ENCODE data around the gene MKS1.
A peak's percentile ranks its signal among the peaks of the same experiment; 100 is the strongest.

Gene MKS1

DNA sequence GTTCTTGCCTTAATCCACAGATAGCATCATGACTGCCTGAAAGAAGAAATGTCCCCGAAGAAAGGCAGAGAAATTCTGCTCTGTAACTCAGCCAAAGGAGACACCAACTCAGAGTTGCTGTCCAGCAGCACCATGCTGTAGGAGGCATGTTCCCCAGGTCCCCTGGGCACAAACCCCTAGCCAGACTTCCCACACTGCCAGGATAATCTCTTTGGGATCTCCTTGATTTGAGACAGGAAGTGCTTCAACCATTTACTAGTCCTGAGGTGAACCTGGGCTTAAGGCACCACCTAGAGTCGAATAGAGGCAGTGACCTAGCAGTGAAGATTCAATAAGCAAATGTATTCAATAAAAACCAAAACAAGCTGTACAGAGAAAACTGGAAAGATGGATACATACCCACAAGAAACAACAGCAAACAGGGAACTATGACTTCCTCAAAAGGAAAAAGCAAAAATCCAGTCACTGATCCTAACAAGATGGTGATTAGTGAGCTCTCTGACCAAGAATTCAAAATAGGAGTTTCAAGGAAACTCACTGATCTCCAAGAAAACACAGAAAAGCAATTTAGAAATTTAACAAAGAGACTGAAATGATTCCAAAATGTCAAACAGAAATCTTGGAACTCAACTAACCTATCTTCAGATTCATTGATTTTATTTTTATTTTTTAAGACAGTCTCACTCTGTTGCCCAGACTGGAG lies 46.5 kb downstream of the MKS1 start:
- H3K27me3 ChIP-seq (ENCODE audit: low read depth, low read length) = peaks cover 33% of the 10 kb centered on the region
- no peaks in the 10 kb centered on the region for H4K20me1 ChIP-seq (ENCODE audit: insufficient read depth, low read length)
- H2AFZ ChIP-seq (ENCODE audit: low read depth, low read length) = peak overlapping the region; percentile 87
- no peak overlapping the region for H3K9ac ChIP-seq (ENCODE audit: low read length)
- TF ChIP-seq EZH2phosphoT487 (IDR thresholded peaks at IDR 0.05; ENCODE audit: low read depth) = no peak
- TF ChIP-seq, protein P1, sequence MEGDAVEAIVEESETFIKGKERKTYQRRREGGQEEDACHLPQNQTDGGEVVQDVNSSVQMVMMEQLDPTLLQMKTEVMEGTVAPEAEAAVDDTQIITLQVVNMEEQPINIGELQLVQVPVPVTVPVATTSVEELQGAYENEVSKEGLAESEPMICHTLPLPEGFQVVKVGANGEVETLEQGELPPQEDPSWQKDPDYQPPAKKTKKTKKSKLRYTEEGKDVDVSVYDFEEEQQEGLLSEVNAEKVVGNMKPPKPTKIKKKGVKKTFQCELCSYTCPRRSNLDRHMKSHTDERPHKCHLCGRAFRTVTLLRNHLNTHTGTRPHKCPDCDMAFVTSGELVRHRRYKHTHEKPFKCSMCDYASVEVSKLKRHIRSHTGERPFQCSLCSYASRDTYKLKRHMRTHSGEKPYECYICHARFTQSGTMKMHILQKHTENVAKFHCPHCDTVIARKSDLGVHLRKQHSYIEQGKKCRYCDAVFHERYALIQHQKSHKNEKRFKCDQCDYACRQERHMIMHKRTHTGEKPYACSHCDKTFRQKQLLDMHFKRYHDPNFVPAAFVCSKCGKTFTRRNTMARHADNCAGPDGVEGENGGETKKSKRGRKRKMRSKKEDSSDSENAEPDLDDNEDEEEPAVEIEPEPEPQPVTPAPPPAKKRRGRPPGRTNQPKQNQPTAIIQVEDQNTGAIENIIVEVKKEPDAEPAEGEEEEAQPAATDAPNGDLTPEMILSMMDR (IDR thresholded peaks at IDR 0.05; ENCODE audit: low read depth, low read length) = peak; percentile 64
- no peaks in the 10 kb centered on the region for H3K79me2 ChIP-seq (ENCODE audit: low read length)
- H3K4me1 ChIP-seq (ENCODE audit: low read length) = no peaks in the 10 kb centered on the region
- no peaks in the 10 kb centered on the region for H3K36me3 ChIP-seq (replicated peaks; ENCODE audit: low read depth, low read length)
- no peak overlapping the region for H3K4me3 ChIP-seq (ENCODE audit: low read length)
- H3K27ac ChIP-seq (ENCODE audit: low read length) = no peak overlapping the region
- H3K4me2 ChIP-seq (ENCODE audit: low read length) = peak overlapping the region; percentile 23; the same call in 1 of the 2 replicates
- H3K9me3 ChIP-seq (ENCODE audit: insufficient read depth, low read length) = no peaks in the 10 kb centered on the region

DNA sequence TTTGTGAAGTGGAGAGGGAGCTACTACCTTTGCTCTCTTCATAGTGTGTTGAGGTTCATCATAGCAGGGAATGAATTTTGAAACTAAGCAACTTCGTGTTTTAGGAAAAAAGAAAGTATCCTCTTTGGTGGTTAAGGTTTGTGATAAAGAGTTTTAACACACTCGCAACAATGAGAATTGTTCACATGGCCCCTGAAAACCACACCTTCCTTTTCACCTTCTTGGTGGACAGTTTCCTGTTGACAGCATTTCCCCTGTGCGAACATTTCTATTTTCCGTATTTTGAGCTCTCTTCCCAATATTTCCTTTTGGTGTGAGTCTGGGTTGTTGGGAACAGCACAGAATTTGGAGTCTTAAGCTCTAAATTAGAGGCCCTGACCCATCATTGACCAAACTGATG lies 48.4 kb downstream of the MKS1 start:
- Histone ChIP-seq H3K79me2 (ENCODE audit: low read length) (no peaks in the 10 kb centered on the region), H3K27ac (ENCODE audit: low read length) (no peak overlapping the region), H3K4me1 (ENCODE audit: low read length) (no peaks in the 10 kb centered on the region), H3K36me3 (replicated peaks; ENCODE audit: low read depth, low read length) (no peaks in the 10 kb centered on the region), H3K4me2 (ENCODE audit: low read length) (no peak overlapping the region), H4K20me1 (ENCODE audit: insufficient read depth, low read length) (no peaks in the 10 kb centered on the region), H3K27me3 (ENCODE audit: low read depth, low read length) (peaks cover 40% of the 10 kb centered on the region), H2AFZ (ENCODE audit: low read depth, low read length) (no peak overlapping the region), H3K4me3 (ENCODE audit: low read length) (no peak overlapping the region), H3K9me3 (ENCODE audit: insufficient read depth, low read length) (no peaks in the 10 kb centered on the region), H3K9ac (ENCODE audit: low read length) (no peak overlapping the region)
- TF ChIP-seq EZH2phosphoT487 (IDR thresholded peaks at IDR 0.05; ENCODE audit: low read depth) = no peak
- TF ChIP-seq, protein P1 (IDR thresholded peaks at IDR 0.05; ENCODE audit: low read depth, low read length) = no peak

DNA sequence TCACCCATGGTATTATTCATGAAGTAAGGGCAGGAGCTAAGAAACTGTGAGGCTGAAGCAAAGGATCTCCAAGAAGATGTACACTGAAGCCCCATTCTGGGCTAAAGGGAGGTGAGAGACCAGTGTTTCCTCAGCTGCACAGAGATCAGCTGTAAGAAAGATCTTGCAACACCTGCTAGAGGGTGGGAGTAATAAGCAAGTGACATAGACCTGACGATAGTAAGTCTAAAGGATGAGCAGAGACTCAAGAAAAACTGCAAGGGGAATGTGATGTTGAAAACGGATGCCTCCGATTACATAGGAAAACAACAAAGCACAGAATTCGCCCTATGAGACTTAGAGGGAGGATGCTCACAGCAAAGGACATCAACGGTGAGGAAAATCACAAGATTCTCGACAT lies 52.4 kb downstream of the MKS1 start, which contains the start of gene OR4D2:
OR4D2 (plus strand) TSS at position 301 of the 400 bp plus-strand sequence. CDS start 2,674 bp downstream, outside the sequence.
- peaks cover 46% of the 10 kb centered on the region for H3K27me3 ChIP-seq (ENCODE audit: low read depth, low read length)
- no peak within 1 kb of the TSS for H3K4me2 ChIP-seq (ENCODE audit: low read length)
- H3K79me2 ChIP-seq (ENCODE audit: low read length) = no peaks in the 10 kb centered on the region
- H3K27ac ChIP-seq (ENCODE audit: low read length) = no peak within 1 kb of the TSS
- no peaks in the 10 kb centered on the region for H4K20me1 ChIP-seq (ENCODE audit: insufficient read depth, low read length)
- TF ChIP-seq, protein P1 (IDR thresholded peaks at IDR 0.05; ENCODE audit: low read depth, low read length) = no peak
- no peak for TF ChIP-seq EZH2phosphoT487 (IDR thresholded peaks at IDR 0.05; ENCODE audit: low read depth)
- H3K4me1 ChIP-seq (ENCODE audit: low read length) = no peaks in the 10 kb centered on the region
- no peak within 1 kb of the TSS for H3K4me3 ChIP-seq (ENCODE audit: low read length)
- H3K9me3 ChIP-seq (ENCODE audit: insufficient read depth, low read length) = no peaks in the 10 kb centered on the region
- H3K9ac ChIP-seq (ENCODE audit: low read length) = no peak within 1 kb of the TSS
- H3K36me3 ChIP-seq (replicated peaks; ENCODE audit: low read depth, low read length) = no peaks in the 10 kb centered on the region
- H2AFZ ChIP-seq (ENCODE audit: low read depth, low read length) = no peak within 1 kb of the TSS

DNA sequence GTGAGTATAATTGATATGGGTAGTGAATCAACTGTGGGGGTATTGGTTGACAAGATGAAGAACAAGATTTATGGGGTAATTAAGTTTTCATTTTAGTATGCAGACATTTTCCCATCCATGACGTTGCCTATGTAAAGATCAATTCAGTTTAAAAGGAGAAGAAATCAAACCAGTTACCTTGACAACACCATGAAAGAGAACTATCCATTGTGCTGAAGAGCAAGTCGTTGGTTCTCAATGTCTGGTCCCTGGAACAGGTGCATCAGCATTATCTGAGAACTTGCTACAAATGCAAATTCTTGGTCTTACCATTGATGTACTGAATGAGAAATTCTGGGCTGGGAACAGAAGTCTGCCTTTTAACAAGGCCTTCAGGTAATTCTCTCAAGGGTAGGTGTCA lies 53.1 kb downstream of the MKS1 start:
- Histone ChIP-seq H3K36me3 (replicated peaks; ENCODE audit: low read depth, low read length) (no peaks in the 10 kb centered on the region), H3K4me3 (ENCODE audit: low read length) (no peak overlapping the region), H3K4me1 (ENCODE audit: low read length) (no peaks in the 10 kb centered on the region), H3K79me2 (ENCODE audit: low read length) (no peaks in the 10 kb centered on the region), H3K9ac (ENCODE audit: low read length) (no peak overlapping the region), H4K20me1 (ENCODE audit: insufficient read depth, low read length) (no peaks in the 10 kb centered on the region), H3K27me3 (ENCODE audit: low read depth, low read length) (peaks cover 45% of the 10 kb centered on the region), H3K4me2 (ENCODE audit: low read length) (no peak overlapping the region), H3K27ac (ENCODE audit: low read length) (no peak overlapping the region), H3K9me3 (ENCODE audit: insufficient read depth, low read length) (no peaks in the 10 kb centered on the region), H2AFZ (ENCODE audit: low read depth, low read length) (no peak overlapping the region)
- TF ChIP-seq, protein P1 (IDR thresholded peaks at IDR 0.05; ENCODE audit: low read depth, low read length) = no peak
- no peak for TF ChIP-seq EZH2phosphoT487 (IDR thresholded peaks at IDR 0.05; ENCODE audit: low read depth)
